HepG2 (cell line): ENCODE data around the gene WDR11. TPM values are rescaled to one million over a fixed set of nuclear protein-coding genes. Genes with fewer than 3 reads are reported as not detected.

Experiments used
- AGO1 ChIP-seq: fragments of 200-400 bp; formaldehyde crosslinking; IDR thresholded peaks from 2 replicates; pipeline ENCODE4 v1.6.1; 2017; ENCODE audit warnings: mild to moderate bottlenecking, low read depth, low read length, moderate library complexity; ENCODE audit not compliant: poor library complexity, severe bottlenecking
- ARNT ChIP-seq: fragments of 450-650 bp; IDR thresholded peaks from 2 replicates; pipeline ENCODE4 v1.6.1; 2017
- BATF2 ChIP-seq: sonication (generic); formaldehyde crosslinking; IDR thresholded peaks from 2 replicates; pipeline ENCODE4 v1.8.0; 2022; ENCODE audit warnings: mild to moderate bottlenecking, missing genetic modification reagents, moderate library complexity
- ETV5 ChIP-seq: IDR thresholded peaks from 2 replicates; pipeline ENCODE4 v1.6.1; 2018; ENCODE audit warnings: missing biosample characterization, missing genetic modification reagents, inconsistent platforms, borderline replicate concordance
- EZH2 ChIP-seq: conservative IDR thresholded peaks from 2 replicates; pipeline ENCODE4 v1.6.1; 2012; ENCODE audit warnings: mild to moderate bottlenecking, low read depth, low read length, moderate library complexity
- FOXO4 ChIP-seq: sonication (generic); formaldehyde crosslinking; conservative IDR thresholded peaks from 2 replicates; pipeline ENCODE4 v1.8.1; 2023; ENCODE audit warnings: missing genetic modification reagents
- HDAC1 ChIP-seq: sonication (generic); formaldehyde crosslinking; IDR thresholded peaks from 2 replicates; pipeline ENCODE4 v1.5.1; 2020; ENCODE audit warnings: mild to moderate bottlenecking, missing genetic modification reagents
- IKZF4 ChIP-seq: sonication (generic); formaldehyde crosslinking; IDR thresholded peaks from 2 replicates; pipeline ENCODE4 v1.5.1; 2020; ENCODE audit warnings: borderline replicate concordance, mild to moderate bottlenecking, low read depth, missing genetic modification reagents; ENCODE audit errors: not compliant biosample characterization
- NCOA2 ChIP-seq: sonication (generic); formaldehyde crosslinking; IDR thresholded peaks from 2 replicates; pipeline ENCODE4 v1.8.0; 2022; ENCODE audit warnings: inconsistent platforms
- NR3C1 ChIP-seq: sonication (generic); formaldehyde crosslinking; IDR thresholded peaks from 2 replicates; pipeline ENCODE4 v1.4.0; 2020; ENCODE audit warnings: missing genetic modification reagents
- ONECUT2 ChIP-seq: sonication (generic); formaldehyde crosslinking; IDR thresholded peaks from 2 replicates; pipeline ENCODE4 v1.4.0; 2020; ENCODE audit warnings: missing genetic modification reagents
- TCF7 ChIP-seq: sonication (generic); IDR thresholded peaks from 2 replicates; pipeline ENCODE4 v1.6.1; 2016; ENCODE audit warnings: antibody characterized with exemption, low read depth
- TCF7L2 ChIP-seq: IDR thresholded peaks from 2 replicates; pipeline ENCODE4 v1.6.1; 2011; ENCODE audit warnings: mild to moderate bottlenecking, low read depth, low read length, moderate library complexity
- ZFP36L1 ChIP-seq: sonication (generic); formaldehyde crosslinking; IDR thresholded peaks from 2 replicates; pipeline ENCODE4 v1.8.0; 2022; ENCODE audit warnings: mild to moderate bottlenecking, missing genetic modification reagents, moderate library complexity
- ZNF225 ChIP-seq: sonication (generic); formaldehyde crosslinking; IDR thresholded peaks from 2 replicates; pipeline ENCODE4 v1.4.0; 2020; ENCODE audit warnings: mild to moderate bottlenecking, missing genetic modification reagents
- polyA plus RNA-seq, 8 experiments: library from polyadenylated mRNA; depleted of rRNA in 3 of 8; stranded (reverse) in 7 of 8; unstranded in 1 of 8; fragments of >200 nt; fragmentation: Illumina TruSeq in 4 of 8; extraction: Trizol in 4 of 8; gene quantifications; 2 replicates each; pipeline versions ENCODE4 v1.2.1 to v1.2.3, GENCODE V29; 2011 to 2016; ENCODE audit warnings: low read depth in 4 of 8, missing spikeins in 1 of 8, mixed read lengths in 1 of 8; ENCODE audit not compliant: insufficient read depth in 1 of 8
- total RNA-seq, 5 experiments: library from RNA; depleted of rRNA; stranded (reverse); fragments of >200 nt; fragmentation: Illumina TruSeq; extraction: Trizol; gene quantifications; 2 replicates each; pipeline ENCODE4 v1.2.3, GENCODE V29; 2016; ENCODE audit warnings: low read depth in 1 of 5
- TF ChIP-seq, protein P1 (sequence below): sonication (generic); formaldehyde crosslinking; IDR thresholded peaks from 2 replicates; pipeline ENCODE4 v1.4.0; 2020; ENCODE audit warnings: missing genetic modification reagents, borderline replicate concordance
- TF ChIP-seq, protein P2 (sequence below): sonication (generic); formaldehyde crosslinking; IDR thresholded peaks from 2 replicates; pipeline ENCODE4 v1.5.0; 2020; ENCODE audit warnings: mild to moderate bottlenecking, missing genetic modification reagents, borderline replicate concordance

Gene WDR11
- total and polyA plus RNA-seq, 2 of the 13 experiments (the other 11 are each of a cell fraction or from before 2014, with no cell fraction given) = 38.0 to 45.2 TPM

DNA sequence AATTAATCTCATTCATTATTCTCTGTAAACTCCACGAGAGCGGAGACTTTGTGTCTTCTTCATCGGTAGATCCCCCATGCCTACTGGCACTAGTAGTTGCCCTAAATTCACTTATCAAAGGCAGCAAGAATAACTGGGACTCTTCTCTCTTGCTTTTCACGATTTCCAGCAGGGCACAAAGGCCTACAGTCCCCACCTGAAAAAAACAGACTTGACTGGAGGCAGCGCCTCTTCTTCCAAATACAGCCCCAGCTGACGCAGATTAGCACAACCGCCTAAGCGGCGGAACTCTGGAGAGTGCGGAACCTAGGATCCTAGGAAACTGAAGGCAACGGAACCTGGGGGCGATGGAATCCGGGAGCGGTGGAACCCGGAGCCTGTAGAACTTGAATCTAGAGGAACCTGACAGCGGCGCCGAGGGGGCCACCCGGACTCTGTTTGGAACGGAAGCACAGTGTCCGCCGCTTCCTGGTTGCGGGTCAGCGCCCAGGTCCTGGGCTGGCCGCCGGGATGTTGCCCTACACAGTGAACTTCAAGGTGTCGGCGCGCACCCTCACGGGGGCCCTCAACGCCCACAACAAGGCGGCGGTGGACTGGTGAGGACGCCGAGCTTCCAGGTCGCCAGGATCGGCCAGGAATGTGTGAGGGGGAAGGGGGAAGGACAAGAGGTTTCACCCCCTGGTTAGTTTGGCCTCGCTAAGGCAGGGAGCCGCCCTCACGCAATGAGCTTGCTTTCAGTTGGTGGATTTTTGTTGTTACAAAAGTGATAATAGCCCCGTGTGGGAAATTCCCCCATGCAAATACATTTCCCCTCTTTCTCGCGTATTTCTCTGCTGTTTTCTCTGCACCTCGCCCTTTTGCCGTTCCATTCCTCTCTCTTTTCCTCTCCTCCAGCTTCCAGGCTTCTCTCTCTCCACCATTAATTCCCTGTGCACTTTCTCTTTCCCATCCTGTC is at the start of gene WDR11 (continued):
- TF ChIP-seq, protein P1, sequence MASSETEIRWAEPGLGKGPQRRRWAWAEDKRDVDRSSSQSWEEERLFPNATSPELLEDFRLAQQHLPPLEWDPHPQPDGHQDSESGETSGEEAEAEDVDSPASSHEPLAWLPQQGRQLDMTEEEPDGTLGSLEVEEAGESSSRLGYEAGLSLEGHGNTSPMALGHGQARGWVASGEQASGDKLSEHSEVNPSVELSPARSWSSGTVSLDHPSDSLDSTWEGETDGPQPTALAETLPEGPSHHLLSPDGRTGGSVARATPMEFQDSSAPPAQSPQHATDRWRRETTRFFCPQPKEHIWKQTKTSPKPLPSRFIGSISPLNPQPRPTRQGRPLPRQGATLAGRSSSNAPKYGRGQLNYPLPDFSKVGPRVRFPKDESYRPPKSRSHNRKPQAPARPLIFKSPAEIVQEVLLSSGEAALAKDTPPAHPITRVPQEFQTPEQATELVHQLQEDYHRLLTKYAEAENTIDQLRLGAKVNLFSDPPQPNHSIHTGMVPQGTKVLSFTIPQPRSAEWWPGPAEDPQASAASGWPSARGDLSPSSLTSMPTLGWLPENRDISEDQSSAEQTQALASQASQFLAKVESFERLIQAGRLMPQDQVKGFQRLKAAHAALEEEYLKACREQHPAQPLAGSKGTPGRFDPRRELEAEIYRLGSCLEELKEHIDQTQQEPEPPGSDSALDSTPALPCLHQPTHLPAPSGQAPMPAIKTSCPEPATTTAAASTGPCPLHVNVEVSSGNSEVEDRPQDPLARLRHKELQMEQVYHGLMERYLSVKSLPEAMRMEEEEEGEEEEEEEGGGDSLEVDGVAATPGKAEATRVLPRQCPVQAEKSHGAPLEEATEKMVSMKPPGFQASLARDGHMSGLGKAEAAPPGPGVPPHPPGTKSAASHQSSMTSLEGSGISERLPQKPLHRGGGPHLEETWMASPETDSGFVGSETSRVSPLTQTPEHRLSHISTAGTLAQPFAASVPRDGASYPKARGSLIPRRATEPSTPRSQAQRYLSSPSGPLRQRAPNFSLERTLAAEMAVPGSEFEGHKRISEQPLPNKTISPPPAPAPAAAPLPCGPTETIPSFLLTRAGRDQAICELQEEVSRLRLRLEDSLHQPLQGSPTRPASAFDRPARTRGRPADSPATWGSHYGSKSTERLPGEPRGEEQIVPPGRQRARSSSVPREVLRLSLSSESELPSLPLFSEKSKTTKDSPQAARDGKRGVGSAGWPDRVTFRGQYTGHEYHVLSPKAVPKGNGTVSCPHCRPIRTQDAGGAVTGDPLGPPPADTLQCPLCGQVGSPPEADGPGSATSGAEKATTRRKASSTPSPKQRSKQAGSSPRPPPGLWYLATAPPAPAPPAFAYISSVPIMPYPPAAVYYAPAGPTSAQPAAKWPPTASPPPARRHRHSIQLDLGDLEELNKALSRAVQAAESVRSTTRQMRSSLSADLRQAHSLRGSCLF (CRISPR knock-in tag) = no peak
- peak; percentile 55 for TF ChIP-seq NCOA2 (CRISPR knock-in tag)
- TF ChIP-seq BATF2 (CRISPR knock-in tag) = no peak
- no peak for TF ChIP-seq NR3C1
- TF ChIP-seq FOXO4 (CRISPR knock-in tag) = no peak
- TF ChIP-seq, protein P2, sequence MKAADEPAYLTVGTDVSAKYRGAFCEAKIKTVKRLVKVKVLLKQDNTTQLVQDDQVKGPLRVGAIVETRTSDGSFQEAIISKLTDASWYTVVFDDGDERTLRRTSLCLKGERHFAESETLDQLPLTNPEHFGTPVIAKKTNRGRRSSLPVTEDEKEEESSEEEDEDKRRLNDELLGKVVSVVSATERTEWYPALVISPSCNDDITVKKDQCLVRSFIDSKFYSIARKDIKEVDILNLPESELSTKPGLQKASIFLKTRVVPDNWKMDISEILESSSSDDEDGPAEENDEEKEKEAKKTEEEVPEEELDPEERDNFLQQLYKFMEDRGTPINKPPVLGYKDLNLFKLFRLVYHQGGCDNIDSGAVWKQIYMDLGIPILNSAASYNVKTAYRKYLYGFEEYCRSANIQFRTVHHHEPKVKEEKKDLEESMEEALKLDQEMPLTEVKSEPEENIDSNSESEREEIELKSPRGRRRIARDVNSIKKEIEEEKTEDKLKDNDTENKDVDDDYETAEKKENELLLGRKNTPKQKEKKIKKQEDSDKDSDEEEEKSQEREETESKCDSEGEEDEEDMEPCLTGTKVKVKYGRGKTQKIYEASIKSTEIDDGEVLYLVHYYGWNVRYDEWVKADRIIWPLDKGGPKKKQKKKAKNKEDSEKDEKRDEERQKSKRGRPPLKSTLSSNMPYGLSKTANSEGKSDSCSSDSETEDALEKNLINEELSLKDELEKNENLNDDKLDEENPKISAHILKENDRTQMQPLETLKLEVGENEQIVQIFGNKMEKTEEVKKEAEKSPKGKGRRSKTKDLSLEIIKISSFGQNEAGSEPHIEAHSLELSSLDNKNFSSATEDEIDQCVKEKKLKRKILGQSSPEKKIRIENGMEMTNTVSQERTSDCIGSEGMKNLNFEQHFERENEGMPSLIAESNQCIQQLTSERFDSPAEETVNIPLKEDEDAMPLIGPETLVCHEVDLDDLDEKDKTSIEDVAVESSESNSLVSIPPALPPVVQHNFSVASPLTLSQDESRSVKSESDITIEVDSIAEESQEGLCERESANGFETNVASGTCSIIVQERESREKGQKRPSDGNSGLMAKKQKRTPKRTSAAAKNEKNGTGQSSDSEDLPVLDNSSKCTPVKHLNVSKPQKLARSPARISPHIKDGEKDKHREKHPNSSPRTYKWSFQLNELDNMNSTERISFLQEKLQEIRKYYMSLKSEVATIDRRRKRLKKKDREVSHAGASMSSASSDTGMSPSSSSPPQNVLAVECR = peak; percentile 95
- peak; percentile 67 for TF ChIP-seq ETV5
- TF ChIP-seq TCF7L2 = no peak
- TF ChIP-seq ONECUT2 (CRISPR knock-in tag) = no peak; the same call in 1 of the 2 replicates
- peak; percentile 32 for TF ChIP-seq IKZF4
- no peak for TF ChIP-seq EZH2
- TF ChIP-seq ZNF225 (CRISPR knock-in tag) = 0 out of 2 replicates have a peak, but pooled peaks have one; percentile 57
- peak; percentile 84; the same call in 1 of the 2 replicates for TF ChIP-seq HDAC1
- TF ChIP-seq ARNT = no peak
- TF ChIP-seq ZFP36L1 = peak; percentile 18; the same call in 1 of the 2 replicates
- peak; percentile 62 for TF ChIP-seq AGO1
- no peak for TF ChIP-seq TCF7
